HepG2 (cell line): ENCODE results near the gene SPATS2. TPM values are rescaled to one million over a fixed set of nuclear protein-coding genes. Genes with fewer than 3 reads are reported as not detected.

ENCODE experiments used
- ATAC-seq: fragments of 200-7000 bp; cut with Tn5 transposase; 3 replicates; pipeline ENCODE4 v1.9.1; 2020; ENCODE audit warnings: mild to moderate bottlenecking, moderate library complexity
- BruUV-seq: library from RNA; stranded (reverse); fragments of 400-500 nt; replicated peaks from 2 replicates; lab custom pipeline; 2021; lab: Mats Ljungman, UMichigan
- CTCF ChIA-PET: fragments of 300-600 bp; formaldehyde crosslinking; extraction: SDS; loops from one replicate; lab custom pipeline; 2021; ENCODE audit warnings: low total read pairs, inconsistent platforms, low intra/inter-chr PET ratio; lab: Yijun Ruan, JAX
- POLR2A ChIA-PET: fragments of 350-600 bp; sonication (Branson Sonifier 250); formaldehyde crosslinking; loops from one replicate; lab custom pipeline; 2020; ENCODE audit warnings: antibody characterized with exemption, inconsistent platforms; lab: Yijun Ruan, JAX
- DNase-seq: peaks from one replicate; pipeline ENCODE4 v3.0.0-alpha.2; 2015; ENCODE audit warnings: low spot score
- FAIRE-seq: peaks from 3 replicates; lab custom pipeline; 2011; peaks lifted over from hg19 to GRCh38; lab: Jason Lieb, UNC
- H2AFZ ChIP-seq: one replicate; pipeline ENCODE4 v1.6.1; 2011; ENCODE audit warnings: low read length, inconsistent platforms
- H3K27ac ChIP-seq: fragments of 300-600 bp; 3 replicates; pipeline ENCODE4 v1.8.0; 2011; ENCODE audit warnings: mixed run types, mild to moderate bottlenecking, mixed read lengths, low read length, inconsistent platforms; ENCODE audit not compliant: insufficient read depth; ENCODE audit errors: extremely low read length
- H3K27me3 ChIP-seq, 2 experiments: fragments of 200-600 bp in 1 of 2; 2 replicates in 1 of 2; 3 replicates in 1 of 2; pipeline versions ENCODE4 v1.6.0 to v1.8.0; 2011; ENCODE audit warnings: low read length in 2 of 2, mild to moderate bottlenecking in 2 of 2, moderate library complexity in 2 of 2, inconsistent platforms in 1 of 2; ENCODE audit not compliant: insufficient read depth in 2 of 2, control insufficient read depth in 1 of 2
- H3K36me3 ChIP-seq, 2 experiments: fragments of 200-600 bp in 1 of 2; replicated peaks in 1 of 2; 2 replicates in 1 of 2; 3 replicates in 1 of 2; pipeline versions ENCODE4 v1.5.1 to v1.8.0; 2011; ENCODE audit warnings: low read length in 2 of 2, inconsistent platforms in 1 of 2; ENCODE audit not compliant: insufficient read depth in 2 of 2, control insufficient read depth in 1 of 2
- H3K4me1 ChIP-seq: 2 replicates; pipeline ENCODE4 v1.5.1; 2012; ENCODE audit warnings: low read length, inconsistent platforms; ENCODE audit not compliant: insufficient read depth
- H3K4me2 ChIP-seq: 2 replicates; pipeline ENCODE4 v1.6.0; 2011; ENCODE audit warnings: low read depth, low read length, inconsistent platforms
- H3K4me3 ChIP-seq, 3 experiments: fragments of 200-600 bp in 1 of 3; sonication (generic), shearing (Covaris generic) in 1 of 3; replicated peaks in 1 of 3; 2 replicates each; pipeline ENCODE4 v1.5.1; 2011 to 2016; ENCODE audit warnings: low read length in 3 of 3, inconsistent platforms in 2 of 3, low read depth in 2 of 3, mild to moderate bottlenecking in 2 of 3, control low read depth in 1 of 3, mixed read lengths in 1 of 3; ENCODE audit not compliant: insufficient read depth in 1 of 3
- H3K79me2 ChIP-seq: one replicate; pipeline ENCODE4 v1.6.1; 2011; ENCODE audit warnings: low read length, inconsistent platforms; ENCODE audit not compliant: insufficient read depth
- H3K9ac ChIP-seq: 2 replicates; pipeline ENCODE4 v1.6.0; 2011; ENCODE audit warnings: mild to moderate bottlenecking, low read depth, low read length, inconsistent platforms; ENCODE audit not compliant: insufficient read depth
- H3K9me3 ChIP-seq: 2 replicates; pipeline ENCODE4 v1.5.1; 2012; ENCODE audit warnings: mild to moderate bottlenecking, low read length
- H4K20me1 ChIP-seq: 2 replicates; pipeline ENCODE4 v1.6.0; 2011; ENCODE audit warnings: inconsistent platforms, mild to moderate bottlenecking, low read length, moderate library complexity; ENCODE audit not compliant: insufficient read depth
- EZH2 ChIP-seq: conservative IDR thresholded peaks from 2 replicates; pipeline ENCODE4 v1.6.1; 2012; ENCODE audit warnings: mild to moderate bottlenecking, low read depth, low read length, moderate library complexity
- FOXK1 ChIP-seq: sonication (generic); formaldehyde crosslinking; IDR thresholded peaks from 2 replicates; pipeline ENCODE4 v1.4.0; 2020; ENCODE audit warnings: low read depth, missing genetic modification reagents, borderline replicate concordance
- HNRNPLL ChIP-seq: fragments of 200-400 bp; formaldehyde crosslinking; IDR thresholded peaks from 2 replicates; pipeline ENCODE4 v1.6.1; 2017; ENCODE audit warnings: mild to moderate bottlenecking, low read depth, low read length; ENCODE audit not compliant: poor library complexity, severe bottlenecking
- NFATC3 ChIP-seq: sonication (generic); formaldehyde crosslinking; IDR thresholded peaks from 2 replicates; pipeline ENCODE4 v1.5.1; 2020; ENCODE audit warnings: mild to moderate bottlenecking, missing genetic modification reagents
- SCMH1 ChIP-seq: sonication (generic); formaldehyde crosslinking; IDR thresholded peaks from 2 replicates; pipeline ENCODE4 v1.9.0; 2021; ENCODE audit warnings: missing genetic modification reagents, mild to moderate bottlenecking, borderline replicate concordance
- ZNF430 ChIP-seq: sonication (generic); formaldehyde crosslinking; IDR thresholded peaks from 2 replicates; pipeline ENCODE4 v1.9.0; 2021; ENCODE audit warnings: mild to moderate bottlenecking, missing genetic modification reagents
- ZNF629 ChIP-seq: sonication (generic); formaldehyde crosslinking; conservative IDR thresholded peaks from 2 replicates; pipeline ENCODE4 v1.5.0; 2020; ENCODE audit warnings: missing genetic modification reagents
- ZNF777 ChIP-seq: sonication (generic); formaldehyde crosslinking; IDR thresholded peaks from 2 replicates; pipeline ENCODE4 v1.4.0; 2020; ENCODE audit warnings: missing genetic modification reagents
- WGBS: methylation state at CpG from one replicate; pipeline ENCODE4 v1.1.6; 2017; ENCODE audit warnings: low lambda C conversion rate; 5-methylcytosine and 5-hydroxymethylcytosine counted together
- in situ Hi-C: cut with HindIII; loops from 2 replicates; pipeline ENCODE4 v1.10.0; 2017; ENCODE audit warnings: low pct_unique_long_range_greater_than_20kb; ENCODE audit not compliant: extremely low pct_ligation_motif_present
- intact Hi-C: fragments of 100-400 bp; cut with micrococcal nuclease; formaldehyde crosslinking; loops from one replicate; pipeline ENCODE4 v1.10.0; 2022; ENCODE audit not compliant: unreplicated experiment
- polyA plus RNA-seq, 8 experiments: library from polyadenylated mRNA; depleted of rRNA in 3 of 8; stranded (reverse) in 7 of 8; unstranded in 1 of 8; fragments of >200 nt; fragmentation: Illumina TruSeq in 4 of 8; extraction: Trizol in 4 of 8; gene quantifications; 2 replicates each; pipeline versions ENCODE4 v1.2.1 to v1.2.3, GENCODE V29; 2011 to 2016; ENCODE audit warnings: low read depth in 4 of 8, missing spikeins in 1 of 8, mixed read lengths in 1 of 8; ENCODE audit not compliant: insufficient read depth in 1 of 8
- total RNA-seq, 5 experiments: library from RNA; depleted of rRNA; stranded (reverse); fragments of >200 nt; fragmentation: Illumina TruSeq; extraction: Trizol; gene quantifications; 2 replicates each; pipeline ENCODE4 v1.2.3, GENCODE V29; 2016; ENCODE audit warnings: low read depth in 1 of 5
- TF ChIP-seq, protein P1 (sequence below): sonication (generic); formaldehyde crosslinking; IDR thresholded peaks from 2 replicates; pipeline ENCODE4 v1.5.0; 2020; ENCODE audit warnings: mild to moderate bottlenecking, missing genetic modification reagents, moderate library complexity
- TF ChIP-seq, protein P2 (sequence below): IDR thresholded peaks from 2 replicates; pipeline ENCODE4 v1.6.1; 2012; ENCODE audit warnings: inconsistent platforms
- TF ChIP-seq, protein P3 (sequence below): sonication (generic); formaldehyde crosslinking; IDR thresholded peaks from 2 replicates; pipeline ENCODE4 v1.4.0; 2020; ENCODE audit warnings: missing genetic modification reagents

SPATS2 gene
- total and polyA plus RNA-seq, 2 of the 13 experiments (the other 11 are each of a cell fraction or from before 2014, with no cell fraction given): 19.3 to 28.1 TPM

GRCh38 chr12:49537231-49537751 lies 170.0 kb downstream of the SPATS2 start:
- in situ Hi-C loops: no loop called here
- intact Hi-C loops: no loop called here
- H3K4me3 ChIP-seq: peak overlapping the region; percentile 33 to 77 (median 64); a peak in 5 of 6 replicates
- 34% methylated on average over 10 of the region's 13 CpGs for WGBS
- TF ChIP-seq FOXK1 (CRISPR knock-in tag): no peak
- no peak for TF ChIP-seq NFATC3 (CRISPR knock-in tag)
- no peak for TF ChIP-seq ZNF430
- TF ChIP-seq, all 625 proteins: peak for 0
- BruUV-seq: no TSS peak
- Histone ChIP-seq H3K9ac (no peak overlapping the region), H3K27ac (no peak overlapping the region), H3K4me1 (peaks cover 59% of the 10 kb centered on the region), H4K20me1 (no peaks in the 10 kb centered on the region), H3K27me3 (peaks cover 11 to 49% of the 10 kb centered on the region in 2 experiments), H3K4me2 (peak overlapping the region; percentile 99), H3K79me2 (no peaks in the 10 kb centered on the region), H3K36me3 (no peaks in the 10 kb centered on the region), H2AFZ (no peak overlapping the region), H3K9me3 (no peaks in the 10 kb centered on the region)
- ChIA-PET POLR2A (interaction anchor here (1.1 to 1.4 kb wide), 2 partner anchors 13 to 30 kb away, joined by 3 to 4 read pairs; partner anchors contain the start of gene MCRS1), CTCF (interaction anchor here (1.9 kb wide), 1 partner anchor 16 kb away, joined by 5 read pairs; no protein-coding TSS in a partner anchor)
- ATAC-seq (no peak), DNase-seq (no peak), FAIRE-seq (no peak)

DNA sequence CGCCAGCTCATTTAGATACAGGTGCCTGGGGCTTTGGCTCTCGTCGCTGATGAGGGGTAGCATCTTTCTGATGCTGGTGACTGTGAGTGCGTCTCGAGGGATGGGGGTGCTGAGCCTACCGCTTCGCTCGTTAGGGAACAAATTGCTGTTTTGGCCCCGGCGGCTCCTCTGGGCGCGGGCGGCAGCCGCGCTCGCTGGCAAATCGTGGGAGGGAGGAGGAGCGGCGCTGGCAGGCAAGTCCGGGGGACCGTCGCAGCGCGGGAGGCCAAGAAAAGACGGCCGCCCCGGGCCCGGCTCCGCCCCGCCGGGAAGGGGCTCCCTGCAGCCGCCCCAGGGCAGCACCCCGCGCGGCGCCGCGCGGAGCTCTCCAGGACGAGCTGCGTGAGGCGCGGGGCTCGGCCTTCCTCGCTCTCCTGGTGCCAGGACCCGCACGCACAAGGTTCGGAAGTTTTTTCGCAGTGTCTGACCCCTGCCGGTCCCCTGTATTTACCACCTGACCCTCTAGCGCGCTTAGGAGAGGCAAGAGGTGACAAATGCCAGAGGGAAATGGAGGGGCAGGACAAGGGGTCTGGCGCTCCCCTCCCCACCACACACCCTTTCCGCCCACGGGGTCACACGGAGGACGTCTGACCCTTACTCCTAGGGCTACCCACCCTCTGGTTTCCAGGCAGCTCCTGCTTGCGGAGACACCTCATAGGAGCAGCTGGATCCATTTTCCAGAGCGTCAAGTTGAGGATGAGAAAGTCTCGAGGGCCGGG lies 170.7 kb downstream of the SPATS2 start:
- 1% methylated on average over 18 of the region's 61 CpGs for WGBS

More for the DNA sequence above, 170.7 kb downstream of the SPATS2 start:
- H4K20me1 ChIP-seq: no peaks in the 10 kb centered on the region
- H3K4me1 ChIP-seq: peaks cover 66% of the 10 kb centered on the region
- H3K4me2 ChIP-seq: peak overlapping the region; percentile 99
- H3K79me2 ChIP-seq: no peaks in the 10 kb centered on the region
- ATAC-seq: peak; percentile 65
- no peak for DNase-seq
- H3K9me3 ChIP-seq: no peaks in the 10 kb centered on the region
- H3K9ac ChIP-seq: no peak overlapping the region
- ChIA-PET CTCF (interaction anchor here (1.9 kb wide), 1 partner anchor 16 kb away, joined by 5 read pairs; no protein-coding TSS in a partner anchor), POLR2A (interaction anchor here (1.1 to 1.4 kb wide), 2 partner anchors 12 to 30 kb away, joined by 3 to 4 read pairs; partner anchors contain the start of gene MCRS1)
- no peak overlapping the region for H2AFZ ChIP-seq
- no peak for FAIRE-seq
- peaks cover 11 to 49% of the 10 kb centered on the region in 2 experiments for H3K27me3 ChIP-seq
- peak overlapping the region; percentile 33 to 77 (median 64); a peak in 5 of 6 replicates for H3K4me3 ChIP-seq
- no peaks in the 10 kb centered on the region for H3K36me3 ChIP-seq
- BruUV-seq: no TSS peak
- in situ Hi-C loops (no loop called here), intact Hi-C loops (no loop called here)
- TF ChIP-seq ZNF777 (CRISPR knock-in tag): peak; percentile 54; the same call in 1 of the 2 replicates
- TF ChIP-seq, protein P1, sequence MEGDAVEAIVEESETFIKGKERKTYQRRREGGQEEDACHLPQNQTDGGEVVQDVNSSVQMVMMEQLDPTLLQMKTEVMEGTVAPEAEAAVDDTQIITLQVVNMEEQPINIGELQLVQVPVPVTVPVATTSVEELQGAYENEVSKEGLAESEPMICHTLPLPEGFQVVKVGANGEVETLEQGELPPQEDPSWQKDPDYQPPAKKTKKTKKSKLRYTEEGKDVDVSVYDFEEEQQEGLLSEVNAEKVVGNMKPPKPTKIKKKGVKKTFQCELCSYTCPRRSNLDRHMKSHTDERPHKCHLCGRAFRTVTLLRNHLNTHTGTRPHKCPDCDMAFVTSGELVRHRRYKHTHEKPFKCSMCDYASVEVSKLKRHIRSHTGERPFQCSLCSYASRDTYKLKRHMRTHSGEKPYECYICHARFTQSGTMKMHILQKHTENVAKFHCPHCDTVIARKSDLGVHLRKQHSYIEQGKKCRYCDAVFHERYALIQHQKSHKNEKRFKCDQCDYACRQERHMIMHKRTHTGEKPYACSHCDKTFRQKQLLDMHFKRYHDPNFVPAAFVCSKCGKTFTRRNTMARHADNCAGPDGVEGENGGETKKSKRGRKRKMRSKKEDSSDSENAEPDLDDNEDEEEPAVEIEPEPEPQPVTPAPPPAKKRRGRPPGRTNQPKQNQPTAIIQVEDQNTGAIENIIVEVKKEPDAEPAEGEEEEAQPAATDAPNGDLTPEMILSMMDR (CRISPR knock-in tag): peak; percentile 23
- peak; percentile 77 for TF ChIP-seq ZNF629 (CRISPR knock-in tag)
- TF ChIP-seq, protein P2, sequence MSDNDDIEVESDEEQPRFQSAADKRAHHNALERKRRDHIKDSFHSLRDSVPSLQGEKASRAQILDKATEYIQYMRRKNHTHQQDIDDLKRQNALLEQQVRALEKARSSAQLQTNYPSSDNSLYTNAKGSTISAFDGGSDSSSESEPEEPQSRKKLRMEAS: 0 out of 2 replicates have a peak, but pooled peaks have one; percentile 20
- TF ChIP-seq SCMH1 (CRISPR knock-in tag): no peak
- peak; percentile 88 for TF ChIP-seq EZH2
- TF ChIP-seq, protein P3, sequence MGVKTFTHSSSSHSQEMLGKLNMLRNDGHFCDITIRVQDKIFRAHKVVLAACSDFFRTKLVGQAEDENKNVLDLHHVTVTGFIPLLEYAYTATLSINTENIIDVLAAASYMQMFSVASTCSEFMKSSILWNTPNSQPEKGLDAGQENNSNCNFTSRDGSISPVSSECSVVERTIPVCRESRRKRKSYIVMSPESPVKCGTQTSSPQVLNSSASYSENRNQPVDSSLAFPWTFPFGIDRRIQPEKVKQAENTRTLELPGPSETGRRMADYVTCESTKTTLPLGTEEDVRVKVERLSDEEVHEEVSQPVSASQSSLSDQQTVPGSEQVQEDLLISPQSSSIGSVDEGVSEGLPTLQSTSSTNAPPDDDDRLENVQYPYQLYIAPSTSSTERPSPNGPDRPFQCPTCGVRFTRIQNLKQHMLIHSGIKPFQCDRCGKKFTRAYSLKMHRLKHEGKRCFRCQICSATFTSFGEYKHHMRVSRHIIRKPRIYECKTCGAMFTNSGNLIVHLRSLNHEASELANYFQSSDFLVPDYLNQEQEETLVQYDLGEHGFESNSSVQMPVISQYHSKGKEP (CRISPR knock-in tag): no peak
- TF ChIP-seq HNRNPLL: peak; percentile 36
- no peak overlapping the region for H3K27ac ChIP-seq
